ENCODE measurements around the gene SNX24. TPM values are rescaled to one million over a fixed set of nuclear protein-coding genes. Genes with fewer than 3 reads are reported as not detected.

SNX24 gene
- total RNA-seq, 3 donors from 2014 or later: 0.74 to 2.2 (median 1.1) TPM

DNA sequence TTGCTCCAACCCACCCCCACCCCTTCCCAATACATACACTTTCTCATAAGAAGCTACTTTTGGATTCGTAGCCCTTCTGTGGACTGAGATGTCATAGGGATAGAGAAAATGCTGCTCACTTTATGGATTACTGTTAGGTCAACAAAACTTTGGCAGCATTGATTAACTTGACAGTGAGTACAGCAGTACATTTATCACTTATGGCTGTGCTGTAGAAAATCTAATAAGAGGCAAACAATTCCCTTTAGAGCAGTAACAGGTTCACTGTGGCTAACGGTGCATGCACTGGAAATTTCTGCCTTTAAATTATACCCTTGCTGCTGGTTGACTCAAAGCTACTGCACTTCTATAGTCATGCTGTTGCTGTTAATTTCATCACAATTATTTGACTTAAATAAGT lies 131.9 kb downstream of the SNX24 start:
- DNase-seq (no peak), ATAC-seq (no peak)
- no peaks in the 10 kb centered on the region for H3K4me1 Mint-ChIP-seq (ENCODE audit: low read depth)
- H3K9me3 Mint-ChIP-seq: no peaks in the 10 kb centered on the region
- H3K27me3 Mint-ChIP-seq (ENCODE audit: low read depth): no peaks in the 10 kb centered on the region
- H3K36me3 Mint-ChIP-seq (ENCODE audit: insufficient read depth): peaks cover 3% of the 10 kb centered on the region
- H3K4me3 Mint-ChIP-seq: no peak overlapping the region

DNA sequence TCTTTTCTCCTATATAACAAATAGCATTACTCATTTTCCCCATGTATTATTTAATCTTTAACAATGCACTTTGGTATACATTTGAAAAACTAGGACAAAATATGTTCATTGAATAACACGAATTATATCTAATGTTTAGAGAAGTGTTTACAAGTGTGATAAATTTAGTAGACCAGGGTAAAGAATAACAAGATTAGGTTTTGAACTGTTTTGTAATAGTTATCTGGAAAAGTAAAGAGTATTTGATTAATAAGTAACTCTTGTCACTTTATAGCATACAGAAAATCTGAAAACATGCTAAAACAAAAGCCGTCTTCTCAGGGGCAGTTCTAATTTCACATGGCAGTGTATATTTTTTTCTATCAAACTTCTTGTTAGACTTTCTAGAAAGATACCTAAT lies 132.7 kb downstream of the SNX24 start:
- Mint-ChIP-seq H3K27me3 (ENCODE audit: low read depth) (no peaks in the 10 kb centered on the region), H3K9me3 (no peaks in the 10 kb centered on the region), H3K4me3 (no peak overlapping the region), H3K4me1 (ENCODE audit: low read depth) (no peaks in the 10 kb centered on the region), H3K36me3 (ENCODE audit: insufficient read depth) (no peaks in the 10 kb centered on the region)
- ATAC-seq (no peak), DNase-seq (no peak)

DNA sequence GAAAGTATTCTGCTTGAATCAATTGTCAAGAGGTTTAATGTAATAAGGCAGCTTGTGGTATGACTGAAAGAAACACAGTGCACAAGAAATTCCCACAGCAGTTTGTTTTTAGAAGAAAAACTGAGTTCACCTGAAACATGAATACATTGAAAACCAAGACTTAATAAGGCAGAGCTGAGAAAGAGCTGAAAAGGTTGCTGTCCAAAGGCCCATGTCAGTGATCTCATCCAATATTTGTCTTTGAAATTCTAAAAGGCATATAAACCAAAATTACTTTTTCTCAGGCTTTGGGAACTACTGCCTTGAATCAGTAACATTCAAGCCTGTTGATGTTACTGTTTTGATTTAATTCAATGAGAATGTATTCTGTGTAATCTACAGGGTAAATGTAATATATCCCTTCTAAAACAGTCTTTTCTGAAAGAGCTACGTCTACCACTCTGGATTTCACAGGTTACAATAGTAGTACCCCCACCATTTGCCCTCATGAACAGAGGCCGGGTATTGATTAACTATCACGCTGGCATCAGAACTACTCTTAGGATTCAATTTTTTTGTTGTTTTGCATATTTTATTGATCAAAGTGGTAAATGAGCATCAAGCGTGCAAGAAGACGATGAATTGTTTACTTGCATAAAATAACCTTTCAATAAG lies 133.4 kb downstream of the SNX24 start:
- ATAC-seq (no peak), DNase-seq (no peak)
- Mint-ChIP-seq H3K36me3 (ENCODE audit: insufficient read depth) (no peaks in the 10 kb centered on the region), H3K4me3 (no peak overlapping the region), H3K9me3 (no peaks in the 10 kb centered on the region), H3K4me1 (ENCODE audit: low read depth) (no peaks in the 10 kb centered on the region), H3K27me3 (ENCODE audit: low read depth) (no peaks in the 10 kb centered on the region)

DNA sequence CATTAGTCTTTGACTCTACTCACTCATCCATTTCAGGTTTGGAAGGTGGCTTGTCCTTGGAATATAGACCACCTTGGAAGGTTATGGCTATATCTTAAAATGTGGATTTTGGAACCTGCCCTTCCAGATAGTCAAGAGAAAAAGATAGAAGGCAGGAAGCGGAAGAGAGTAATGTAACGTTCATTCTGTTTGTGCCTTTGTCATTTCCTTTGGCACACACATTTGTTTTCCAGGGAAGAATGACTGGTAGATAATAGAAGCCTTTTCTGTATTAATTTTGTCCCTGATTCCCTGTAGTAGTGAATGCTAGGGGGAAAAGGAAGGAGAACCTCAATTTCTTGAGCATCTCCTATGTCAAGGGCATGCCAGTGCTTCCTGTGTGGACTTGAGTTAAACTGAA lies 136.4 kb downstream of the SNX24 start:
- no peaks in the 10 kb centered on the region for H3K4me1 Mint-ChIP-seq (ENCODE audit: low read depth)
- no peak overlapping the region for H3K4me3 Mint-ChIP-seq
- DNase-seq (no peak), ATAC-seq (no peak)
- H3K36me3 Mint-ChIP-seq (ENCODE audit: insufficient read depth): no peaks in the 10 kb centered on the region
- H3K27me3 Mint-ChIP-seq (ENCODE audit: low read depth): no peaks in the 10 kb centered on the region
- H3K9me3 Mint-ChIP-seq: no peaks in the 10 kb centered on the region

DNA sequence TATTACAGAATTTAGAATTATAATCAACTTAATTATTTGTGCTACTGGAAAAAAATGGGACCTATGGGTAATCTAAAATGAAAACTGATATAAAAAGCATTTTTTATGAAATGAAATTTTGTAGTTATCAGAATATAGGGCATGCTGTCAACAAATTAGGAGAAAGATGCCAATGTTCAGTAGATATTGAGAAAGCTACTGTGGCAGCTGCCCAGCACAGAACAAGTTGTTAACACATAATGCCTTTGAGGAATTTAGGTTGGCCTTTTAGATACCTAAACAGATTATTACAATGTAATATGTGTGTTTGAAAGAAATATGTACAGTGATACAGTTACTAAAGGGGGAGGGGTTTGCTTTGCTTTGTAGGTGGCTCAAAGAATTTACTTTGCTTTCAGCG lies 137.0 kb downstream of the SNX24 start:
- Mint-ChIP-seq H3K9me3 (no peaks in the 10 kb centered on the region), H3K4me1 (ENCODE audit: low read depth) (no peaks in the 10 kb centered on the region), H3K36me3 (ENCODE audit: insufficient read depth) (no peaks in the 10 kb centered on the region), H3K27me3 (ENCODE audit: low read depth) (no peaks in the 10 kb centered on the region), H3K4me3 (no peak overlapping the region)
- DNase-seq (no peak), ATAC-seq (no peak)

DNA sequence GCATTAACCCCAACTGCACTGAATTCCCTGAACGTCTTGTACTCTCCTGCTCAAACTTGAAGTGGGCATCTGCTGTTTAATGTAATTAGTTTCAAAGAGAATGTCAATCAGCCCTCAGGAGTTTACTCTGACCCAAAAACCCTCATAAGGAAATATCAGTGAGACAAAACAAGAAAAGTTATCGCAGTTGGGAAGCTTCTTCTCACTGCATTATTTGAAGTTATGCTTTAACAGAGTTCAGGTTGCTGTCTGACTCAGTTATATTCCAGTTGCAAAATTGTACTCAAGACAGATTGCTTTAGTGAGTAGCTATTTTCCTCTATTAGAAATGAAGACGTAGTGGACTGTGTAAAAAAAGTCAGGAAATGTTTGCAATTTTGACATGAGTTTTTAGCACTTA lies 139.0 kb downstream of the SNX24 start:
- DNase-seq: no peak
- H3K36me3 Mint-ChIP-seq (ENCODE audit: insufficient read depth): no peaks in the 10 kb centered on the region
- no peaks in the 10 kb centered on the region for H3K27me3 Mint-ChIP-seq (ENCODE audit: low read depth)
- no peaks in the 10 kb centered on the region for H3K9me3 Mint-ChIP-seq
- ATAC-seq: no peak
- H3K4me1 Mint-ChIP-seq (ENCODE audit: low read depth): no peaks in the 10 kb centered on the region
- H3K4me3 Mint-ChIP-seq: no peak overlapping the region

DNA sequence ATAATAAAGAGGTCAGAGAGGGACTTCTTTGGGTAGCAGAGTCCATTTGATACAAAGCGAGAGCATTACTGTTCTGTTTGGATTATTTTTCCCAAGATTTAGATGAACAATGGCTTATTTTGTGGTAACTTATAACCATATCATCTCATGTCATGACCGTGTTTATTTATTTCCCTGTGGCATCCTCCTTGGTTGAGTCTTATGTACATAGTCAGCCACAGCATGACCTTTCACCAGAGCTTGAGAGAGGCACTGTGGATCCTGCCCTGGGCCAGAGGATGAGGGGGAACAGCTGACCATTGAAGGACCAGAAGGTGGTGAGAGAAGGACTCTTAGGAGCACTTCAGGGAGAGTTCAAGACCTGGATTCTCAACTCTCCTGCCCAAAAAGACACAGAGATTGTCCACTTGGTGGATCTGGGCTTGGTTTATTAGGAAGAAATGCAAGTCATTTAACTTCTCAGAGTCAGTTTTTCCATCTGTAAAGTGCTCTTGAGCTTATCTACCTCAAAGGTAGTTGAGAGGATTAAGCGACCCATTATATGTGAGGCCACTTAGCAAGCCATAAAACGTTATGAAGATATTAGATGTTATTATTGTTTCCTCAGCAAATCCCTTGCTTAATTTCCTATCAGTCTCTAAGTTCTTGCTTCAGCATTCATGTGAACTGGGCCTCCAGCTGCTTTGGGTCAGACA lies 139.7 kb downstream of the SNX24 start:
- Mint-ChIP-seq H3K4me1 (ENCODE audit: low read depth) (no peaks in the 10 kb centered on the region), H3K36me3 (ENCODE audit: insufficient read depth) (no peaks in the 10 kb centered on the region), H3K27me3 (ENCODE audit: low read depth) (no peaks in the 10 kb centered on the region), H3K4me3 (no peak overlapping the region), H3K9me3 (no peaks in the 10 kb centered on the region)
- ATAC-seq (no peak), DNase-seq (no peak)

DNA sequence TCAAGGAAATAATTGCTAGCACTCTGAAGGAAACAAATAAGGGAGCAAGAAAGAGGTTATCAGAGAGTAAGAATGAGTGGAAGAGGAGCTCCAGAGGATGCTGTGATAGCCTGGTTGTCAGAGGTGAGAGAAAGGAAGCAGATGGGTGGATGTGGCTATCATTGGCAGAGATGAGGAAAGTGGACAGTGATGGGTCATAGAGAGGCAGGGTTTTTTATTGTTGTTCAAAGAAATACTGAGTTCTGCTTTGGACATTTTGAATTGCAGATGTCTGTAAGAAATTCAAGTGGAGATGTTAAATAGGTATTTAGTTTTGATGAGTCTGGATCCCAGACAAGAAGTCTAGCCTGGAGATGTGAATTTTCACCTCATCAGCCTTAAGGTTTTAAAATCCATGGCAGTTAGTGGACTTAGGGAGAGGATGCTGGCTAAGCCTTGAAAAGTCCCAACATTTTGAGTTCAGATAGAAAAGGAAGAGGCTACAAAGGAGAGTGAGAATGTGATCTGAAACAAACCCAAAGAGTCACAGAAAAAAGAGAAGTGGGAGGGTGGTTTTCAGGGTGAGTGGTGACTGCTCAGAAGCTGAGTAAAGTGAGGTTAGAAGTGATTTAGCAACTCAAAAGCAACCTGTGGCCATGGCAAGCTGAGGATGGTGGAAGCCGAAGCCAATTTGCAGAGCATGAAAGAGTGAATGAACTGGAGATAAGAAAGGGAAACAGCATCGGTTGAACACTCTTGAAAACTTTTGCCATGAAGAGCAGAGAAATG lies 140.7 kb downstream of the SNX24 start:
- no peaks in the 10 kb centered on the region for H3K9me3 Mint-ChIP-seq
- H3K4me1 Mint-ChIP-seq (ENCODE audit: low read depth): no peaks in the 10 kb centered on the region
- no peak overlapping the region for H3K4me3 Mint-ChIP-seq
- no peak for DNase-seq
- H3K36me3 Mint-ChIP-seq (ENCODE audit: insufficient read depth): no peaks in the 10 kb centered on the region
- ATAC-seq: no peak
- no peaks in the 10 kb centered on the region for H3K27me3 Mint-ChIP-seq (ENCODE audit: low read depth)

DNA sequence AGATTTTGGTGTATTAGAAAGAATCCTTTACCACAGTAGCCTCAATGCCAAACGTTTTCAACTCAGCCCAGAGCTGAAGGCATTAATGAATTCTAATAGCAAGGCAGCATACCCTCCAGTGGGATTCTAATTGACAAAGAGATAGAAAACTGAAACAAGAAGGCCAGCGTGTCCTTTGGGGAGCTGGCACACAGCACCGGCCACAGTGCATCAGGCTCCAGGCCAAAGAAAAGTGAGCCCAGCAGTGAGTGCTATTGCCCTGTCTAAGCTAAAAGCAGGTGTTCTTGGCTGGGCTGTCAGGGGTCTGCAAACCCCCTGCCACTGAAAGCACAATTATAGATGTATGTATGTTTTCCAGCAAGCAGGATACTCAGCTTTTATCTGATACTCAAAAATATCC lies 150.7 kb downstream of the SNX24 start:
- H3K4me3 Mint-ChIP-seq: no peak overlapping the region
- H3K36me3 Mint-ChIP-seq (ENCODE audit: insufficient read depth): no peaks in the 10 kb centered on the region
- H3K9me3 Mint-ChIP-seq: no peaks in the 10 kb centered on the region

DNA sequence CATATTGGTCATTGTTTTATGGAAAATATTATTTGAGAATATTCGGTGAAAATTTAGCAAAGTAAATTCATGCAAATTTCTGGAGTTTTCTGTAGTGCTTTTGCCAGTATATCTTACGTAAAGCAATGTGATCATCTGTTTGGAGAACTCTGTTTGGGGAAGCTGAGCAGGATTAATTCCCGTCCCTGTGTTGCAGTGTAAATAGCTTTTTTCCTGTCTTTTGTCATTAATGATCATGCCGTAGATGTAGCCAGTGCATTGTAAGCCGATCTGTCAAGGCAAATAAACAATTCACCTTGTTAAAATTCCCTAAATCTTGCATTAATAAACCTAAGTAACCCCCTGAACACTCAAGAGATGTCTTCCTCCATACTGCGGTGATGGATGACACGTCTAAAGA lies 151.9 kb downstream of the SNX24 start:
- no peaks in the 10 kb centered on the region for H3K27me3 Mint-ChIP-seq (ENCODE audit: low read depth)
- ATAC-seq: no peak
- H3K4me3 Mint-ChIP-seq: no peak overlapping the region
- no peak for DNase-seq
- no peaks in the 10 kb centered on the region for H3K9me3 Mint-ChIP-seq
- H3K36me3 Mint-ChIP-seq (ENCODE audit: insufficient read depth): no peaks in the 10 kb centered on the region
- no peaks in the 10 kb centered on the region for H3K4me1 Mint-ChIP-seq (ENCODE audit: low read depth)

More for the DNA sequence above, 150.7 kb downstream of the SNX24 start:
- Mint-ChIP-seq H3K4me1 (ENCODE audit: low read depth) (no peaks in the 10 kb centered on the region), H3K27me3 (ENCODE audit: low read depth) (no peaks in the 10 kb centered on the region)
- DNase-seq (no peak), ATAC-seq (no peak)

DNA sequence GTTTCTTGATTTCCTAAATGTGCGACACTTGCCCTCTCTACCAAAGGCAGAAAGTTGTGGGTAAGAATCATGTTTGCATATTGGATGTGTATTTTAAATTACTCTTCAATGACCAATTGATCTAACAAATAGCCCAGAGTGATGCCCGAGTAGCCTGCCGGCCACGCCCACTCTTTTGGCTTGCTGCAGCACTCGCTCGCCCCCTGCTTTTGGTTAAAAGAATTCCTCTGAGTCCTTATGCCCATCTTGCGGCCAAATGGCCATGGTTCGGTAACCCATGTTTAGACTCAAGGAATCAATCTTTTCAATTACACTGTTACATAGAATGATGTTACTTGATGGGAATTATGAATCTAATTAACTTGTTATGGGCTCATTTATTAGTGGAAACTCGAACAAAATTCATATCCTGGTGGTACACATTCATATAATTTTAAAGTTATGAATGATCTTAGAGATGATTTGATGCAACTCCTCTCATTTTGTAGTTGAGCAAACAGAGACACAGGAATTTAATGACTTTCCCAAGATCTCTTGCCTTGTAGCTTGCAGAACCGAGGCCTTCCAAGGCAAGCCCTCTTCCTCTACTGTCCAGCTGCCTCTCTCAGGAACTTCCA lies 154.6 kb downstream of the SNX24 start:
- Mint-ChIP-seq H3K9me3 (no peaks in the 10 kb centered on the region), H3K36me3 (ENCODE audit: insufficient read depth) (no peaks in the 10 kb centered on the region), H3K27me3 (ENCODE audit: low read depth) (no peaks in the 10 kb centered on the region), H3K4me1 (ENCODE audit: low read depth) (no peaks in the 10 kb centered on the region), H3K4me3 (no peak overlapping the region)
- ATAC-seq (no peak), DNase-seq (no peak)

DNA sequence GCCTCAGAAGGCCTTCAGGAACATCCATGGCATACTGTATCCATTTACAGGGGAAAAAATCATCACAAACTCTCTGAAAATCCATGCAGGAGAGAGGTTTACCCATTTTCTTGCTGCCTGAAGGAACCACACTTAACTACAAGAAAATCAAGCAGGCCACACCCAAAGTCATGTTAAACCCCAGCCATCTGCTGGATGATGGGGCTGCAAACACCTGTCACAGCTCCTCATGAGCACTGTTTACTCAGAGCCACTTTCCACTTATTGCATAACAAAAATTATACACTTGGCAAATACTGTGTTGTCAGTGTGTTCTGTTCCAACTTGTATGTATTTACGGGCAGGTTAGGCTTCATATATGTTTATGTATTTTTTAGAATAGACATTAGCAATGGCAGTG lies 155.3 kb downstream of the SNX24 start:
- Mint-ChIP-seq H3K27me3 (ENCODE audit: low read depth) (no peaks in the 10 kb centered on the region), H3K36me3 (ENCODE audit: insufficient read depth) (no peaks in the 10 kb centered on the region), H3K4me3 (no peak overlapping the region), H3K9me3 (no peaks in the 10 kb centered on the region), H3K4me1 (ENCODE audit: low read depth) (no peaks in the 10 kb centered on the region)
- DNase-seq (no peak), ATAC-seq (no peak)

DNA sequence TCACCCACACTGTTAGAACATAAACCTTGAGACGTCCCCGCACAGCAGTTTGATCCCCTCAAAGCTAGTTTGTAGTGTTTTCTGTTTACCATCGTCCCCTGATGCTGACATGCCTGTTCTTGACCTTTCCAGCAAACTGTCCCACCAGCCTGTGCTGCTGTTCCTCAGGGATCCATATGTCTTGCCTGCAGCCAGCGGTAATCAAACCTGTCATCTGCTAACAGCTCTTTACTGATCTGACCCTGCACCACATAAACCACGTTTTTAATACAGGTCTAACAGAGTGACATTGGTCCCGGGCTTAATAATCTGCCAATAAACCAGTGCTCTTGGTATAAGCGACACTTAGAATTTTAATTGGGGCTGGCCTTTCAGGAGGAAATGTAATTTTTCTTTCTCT lies 156.4 kb downstream of the SNX24 start:
- Mint-ChIP-seq H3K36me3 (ENCODE audit: insufficient read depth) (no peaks in the 10 kb centered on the region), H3K4me3 (no peak overlapping the region), H3K4me1 (ENCODE audit: low read depth) (no peaks in the 10 kb centered on the region), H3K9me3 (no peaks in the 10 kb centered on the region), H3K27me3 (ENCODE audit: low read depth) (no peaks in the 10 kb centered on the region)
- no peak for DNase-seq
- no peak for ATAC-seq

DNA sequence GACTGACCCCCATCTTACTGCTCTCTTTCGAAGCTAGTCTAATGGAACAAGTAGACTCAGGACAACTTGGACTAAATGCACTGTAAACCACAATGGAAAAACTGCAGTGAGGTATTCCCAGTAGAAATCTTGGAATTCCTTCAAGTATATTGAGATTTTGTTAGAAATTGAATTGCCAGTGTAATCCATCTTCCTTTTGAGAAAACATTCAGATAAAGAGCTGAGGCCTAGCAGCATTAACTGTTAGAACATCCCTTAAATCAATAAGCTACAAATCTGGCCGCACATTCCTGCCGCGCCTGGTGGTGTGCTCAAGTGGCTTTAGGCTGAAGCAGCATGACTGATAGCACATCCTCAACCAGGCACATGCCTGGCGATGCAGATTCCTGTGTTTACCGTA lies 161.8 kb downstream of the SNX24 start:
- no peaks in the 10 kb centered on the region for H3K9me3 Mint-ChIP-seq
- no peaks in the 10 kb centered on the region for H3K4me1 Mint-ChIP-seq (ENCODE audit: low read depth)

More for the DNA sequence above, 161.8 kb downstream of the SNX24 start:
- DNase-seq: no peak
- ATAC-seq: no peak
- peaks cover 5% of the 10 kb centered on the region for H3K36me3 Mint-ChIP-seq (ENCODE audit: insufficient read depth)
- H3K4me3 Mint-ChIP-seq: no peak overlapping the region
- no peaks in the 10 kb centered on the region for H3K27me3 Mint-ChIP-seq (ENCODE audit: low read depth)

Data from activated T-cell treated with anti-CD3 and anti-CD28 coated beads, Interleukin-2, amount 50 U/mL, for 4 hours (primary cell).